Testis (tissue), 2 donors: ENCODE measurements around the gene CELSR1.

Experiments
- POLR2A ChIP-seq: fragments of 450-650 bp; IDR thresholded peaks from one replicate; pipeline ENCODE4 v1.6.1; 2017; ENCODE audit warnings: antibody characterized with exemption, mild to moderate bottlenecking, moderate library complexity
- TF ChIP-seq, protein P1 (sequence below), 3 experiments: fragments of 450-650 bp in 2 of 3; fragments of 200-600 bp in 1 of 3; sonication (generic) in 1 of 3; IDR thresholded peaks; one replicate each; pipeline ENCODE4 v1.5.1; 2016 to 2019; ENCODE audit warnings: antibody characterized with exemption in 3 of 3, mild to moderate bottlenecking in 2 of 3, moderate library complexity in 1 of 3

DNA sequence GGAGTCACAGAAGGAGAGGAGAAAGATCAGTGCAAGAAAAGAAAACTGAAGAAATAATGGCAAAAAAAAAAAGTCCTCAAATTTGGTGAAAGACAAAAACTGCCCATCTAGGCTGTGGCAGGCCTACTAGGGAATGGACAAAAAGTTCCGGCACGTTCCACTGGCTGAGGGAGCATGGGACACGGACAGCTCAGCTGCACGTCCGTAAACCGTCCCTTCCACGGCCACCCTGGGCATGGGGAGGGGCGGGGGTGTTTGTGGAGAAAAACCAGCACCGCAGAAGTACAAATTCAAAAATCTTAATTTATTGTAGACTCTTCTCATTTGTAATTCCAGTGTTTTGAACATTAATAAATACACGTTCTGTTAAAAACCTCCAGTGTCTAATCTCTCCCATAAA is 176.5 kb downstream of the CELSR1 start:
- TF ChIP-seq, protein P1, sequence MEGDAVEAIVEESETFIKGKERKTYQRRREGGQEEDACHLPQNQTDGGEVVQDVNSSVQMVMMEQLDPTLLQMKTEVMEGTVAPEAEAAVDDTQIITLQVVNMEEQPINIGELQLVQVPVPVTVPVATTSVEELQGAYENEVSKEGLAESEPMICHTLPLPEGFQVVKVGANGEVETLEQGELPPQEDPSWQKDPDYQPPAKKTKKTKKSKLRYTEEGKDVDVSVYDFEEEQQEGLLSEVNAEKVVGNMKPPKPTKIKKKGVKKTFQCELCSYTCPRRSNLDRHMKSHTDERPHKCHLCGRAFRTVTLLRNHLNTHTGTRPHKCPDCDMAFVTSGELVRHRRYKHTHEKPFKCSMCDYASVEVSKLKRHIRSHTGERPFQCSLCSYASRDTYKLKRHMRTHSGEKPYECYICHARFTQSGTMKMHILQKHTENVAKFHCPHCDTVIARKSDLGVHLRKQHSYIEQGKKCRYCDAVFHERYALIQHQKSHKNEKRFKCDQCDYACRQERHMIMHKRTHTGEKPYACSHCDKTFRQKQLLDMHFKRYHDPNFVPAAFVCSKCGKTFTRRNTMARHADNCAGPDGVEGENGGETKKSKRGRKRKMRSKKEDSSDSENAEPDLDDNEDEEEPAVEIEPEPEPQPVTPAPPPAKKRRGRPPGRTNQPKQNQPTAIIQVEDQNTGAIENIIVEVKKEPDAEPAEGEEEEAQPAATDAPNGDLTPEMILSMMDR (IDR thresholded peaks at IDR 0.05) = no peak
- no peak for TF ChIP-seq POLR2A
